Measurements from ENCODE around the gene GRID1. TPM values are rescaled to one million over a fixed set of nuclear protein-coding genes. Genes with fewer than 3 reads are reported as not detected.

The GRID1 gene
- total RNA-seq, 1 donor from 2014 or later, result 1.1 TPM

- peaks cover 4% of the 10 kb centered on the region for H3K4me1 Mint-ChIP-seq
- no peaks in the 10 kb centered on the region for H3K36me3 Mint-ChIP-seq (ENCODE audit: low read depth)
- H3K27me3 Mint-ChIP-seq (ENCODE audit: low read depth), result no peaks in the 10 kb centered on the region
- no peak for DNase-seq (ENCODE audit: low read depth, low spot score)
- TF ChIP-seq CTCF (conservative IDR thresholded peaks at IDR 0.05), result no peak
- H3K9me3 Mint-ChIP-seq, result no peaks in the 10 kb centered on the region
- no peak overlapping the region for H3K4me3 Mint-ChIP-seq
- H3K27ac Mint-ChIP-seq (ENCODE audit: unreplicated experiment), result no peak overlapping the region
Measured at GRCh38 chr10:86162696-86163400, 203.7 kb downstream of the GRID1 start.

GRCh38 chr10:86162036-86162435 is 204.6 kb downstream of the GRID1 start:
- no peak for TF ChIP-seq CTCF (conservative IDR thresholded peaks at IDR 0.05)
- no peak overlapping the region for H3K4me3 Mint-ChIP-seq
- H3K9me3 Mint-ChIP-seq, result no peaks in the 10 kb centered on the region
- peak overlapping the region; percentile 50 for H3K27ac Mint-ChIP-seq (ENCODE audit: unreplicated experiment)
- H3K36me3 Mint-ChIP-seq (ENCODE audit: low read depth), result no peaks in the 10 kb centered on the region
- DNase-seq (ENCODE audit: low read depth, low spot score), result no peak
- H3K27me3 Mint-ChIP-seq (ENCODE audit: low read depth), result no peaks in the 10 kb centered on the region
- H3K4me1 Mint-ChIP-seq, result peaks cover 4% of the 10 kb centered on the region

GRCh38 chr10:86160890-86161585 is 205.6 kb downstream of the GRID1 start:
- Mint-ChIP-seq H3K4me1 (peaks cover 4% of the 10 kb centered on the region), H3K4me3 (no peak overlapping the region), H3K27ac (ENCODE audit: unreplicated experiment) (no peak overlapping the region), H3K9me3 (no peaks in the 10 kb centered on the region), H3K27me3 (ENCODE audit: low read depth) (no peaks in the 10 kb centered on the region), H3K36me3 (ENCODE audit: low read depth) (no peaks in the 10 kb centered on the region)
- DNase-seq (ENCODE audit: low read depth, low spot score), result no peak
- TF ChIP-seq CTCF (conservative IDR thresholded peaks at IDR 0.05), result no peak

GRCh38 chr10:86159797-86160196 is 206.8 kb downstream of the GRID1 start:
- DNase-seq (ENCODE audit: low read depth, low spot score), result no peak
- no peak for TF ChIP-seq CTCF (conservative IDR thresholded peaks at IDR 0.05)
- Mint-ChIP-seq H3K4me3 (no peak overlapping the region), H3K9me3 (no peaks in the 10 kb centered on the region), H3K27ac (ENCODE audit: unreplicated experiment) (no peak overlapping the region), H3K4me1 (peaks cover 4% of the 10 kb centered on the region), H3K36me3 (ENCODE audit: low read depth) (no peaks in the 10 kb centered on the region), H3K27me3 (ENCODE audit: low read depth) (no peaks in the 10 kb centered on the region)

- no peak for TF ChIP-seq CTCF (conservative IDR thresholded peaks at IDR 0.05)
- no peaks in the 10 kb centered on the region for H3K27me3 Mint-ChIP-seq (ENCODE audit: low read depth)
- no peak overlapping the region for H3K4me3 Mint-ChIP-seq
- no peaks in the 10 kb centered on the region for H3K36me3 Mint-ChIP-seq (ENCODE audit: low read depth)
- no peak overlapping the region for H3K27ac Mint-ChIP-seq (ENCODE audit: unreplicated experiment)
- H3K9me3 Mint-ChIP-seq, result no peaks in the 10 kb centered on the region
- H3K4me1 Mint-ChIP-seq, result no peaks in the 10 kb centered on the region
- no peak for DNase-seq (ENCODE audit: low read depth, low spot score)
Measured at GRCh38 chr10:86155054-86155921, 211.3 kb downstream of the GRID1 start.

Measured in neural crest cell (in vitro differentiated cells).